H9 (cell line): Measurements from ENCODE around the gene DNASE1L1. TPM values are rescaled to one million over a fixed set of nuclear protein-coding genes. Genes with fewer than 3 reads are reported as not detected.

ENCODE experiments used
- DNase-seq: peaks from one replicate; pipeline ENCODE4 v3.0.0-alpha.2; 2017
- H2AFZ ChIP-seq: one replicate; pipeline ENCODE4 v1.6.1; 2013; ENCODE audit warnings: mild to moderate bottlenecking, low read length, control low read depth, moderate library complexity
- H2AK5ac ChIP-seq: 2 replicates; pipeline ENCODE4 v1.6.1; 2013; ENCODE audit warnings: low read length, control low read depth, mixed read lengths; ENCODE audit not compliant: insufficient read length
- H2BK120ac ChIP-seq: one replicate; pipeline ENCODE4 v1.6.1; 2013; ENCODE audit warnings: low read depth, mild to moderate bottlenecking, low read length, control low read depth, inconsistent platforms; ENCODE audit not compliant: poor library complexity, severe bottlenecking
- H2BK12ac ChIP-seq: 2 replicates; pipeline ENCODE4 v1.6.1; 2013; ENCODE audit warnings: low read length, control low read depth, mixed read lengths, low read depth; ENCODE audit not compliant: insufficient read length
- H2BK15ac ChIP-seq: 2 replicates; pipeline ENCODE4 v1.6.1; 2013; ENCODE audit warnings: low read depth, low read length, control low read depth
- H2BK20ac ChIP-seq: one replicate; pipeline ENCODE4 v1.6.1; 2013; ENCODE audit warnings: low read depth, mild to moderate bottlenecking, low read length, control low read depth, inconsistent platforms; ENCODE audit not compliant: poor library complexity, severe bottlenecking
- H2BK5ac ChIP-seq: 2 replicates; pipeline ENCODE4 v1.6.1; 2013; ENCODE audit warnings: low read length, control low read depth, mixed read lengths; ENCODE audit not compliant: insufficient read length
- H3K14ac ChIP-seq: 2 replicates; pipeline ENCODE4 v1.6.1; 2013; ENCODE audit warnings: low read length, control low read depth; ENCODE audit not compliant: insufficient read depth
- H3K18ac ChIP-seq: 2 replicates; pipeline ENCODE4 v1.6.1; 2013; ENCODE audit warnings: low read depth, mild to moderate bottlenecking, mixed read lengths, low read length, control low read depth; ENCODE audit not compliant: insufficient read length
- H3K23ac ChIP-seq: 2 replicates; pipeline ENCODE4 v1.6.1; 2013; ENCODE audit warnings: low read length, control low read depth, mixed read lengths, low read depth; ENCODE audit not compliant: insufficient read length
- H3K23me2 ChIP-seq: 2 replicates; pipeline ENCODE4 v1.6.1; 2013; ENCODE audit warnings: low read depth, mild to moderate bottlenecking, mixed read lengths, low read length, control low read depth; ENCODE audit not compliant: insufficient read length, poor library complexity, severe bottlenecking
- H3K27ac ChIP-seq: 2 replicates; pipeline ENCODE4 v1.5.1; 2013; ENCODE audit warnings: low read length, control low read depth, mixed read lengths, low read depth; ENCODE audit not compliant: insufficient read length
- H3K27me3 ChIP-seq: 2 replicates; pipeline ENCODE4 v1.6.1; 2013; ENCODE audit warnings: low read length, control low read depth, inconsistent platforms; ENCODE audit not compliant: insufficient read depth
- H3K4ac ChIP-seq: 2 replicates; pipeline ENCODE4 v1.6.1; 2013; ENCODE audit warnings: low read depth, mild to moderate bottlenecking, control low read depth, inconsistent platforms, low read length, moderate library complexity
- H3K4me1 ChIP-seq: 2 replicates; pipeline ENCODE4 v1.6.1; 2013; ENCODE audit warnings: low read length, control low read depth, inconsistent platforms; ENCODE audit not compliant: insufficient read depth
- H3K4me2 ChIP-seq: 2 replicates; pipeline ENCODE4 v1.6.1; 2013; ENCODE audit warnings: low read length, control low read depth, mixed read lengths; ENCODE audit not compliant: insufficient read length, insufficient read depth
- H3K56ac ChIP-seq: 2 replicates; pipeline ENCODE4 v1.6.1; 2013; ENCODE audit warnings: low read depth, mild to moderate bottlenecking, mixed read lengths, low read length, control low read depth; ENCODE audit not compliant: insufficient read length
- H3K79me1 ChIP-seq: 2 replicates; pipeline ENCODE4 v1.6.1; 2013; ENCODE audit warnings: low read depth, mild to moderate bottlenecking, moderate library complexity, low read length, control low read depth, inconsistent platforms; ENCODE audit not compliant: insufficient read depth, poor library complexity, severe bottlenecking
- H3K79me2 ChIP-seq: 2 replicates; pipeline ENCODE4 v1.6.1; 2013; ENCODE audit warnings: low read length, control low read depth, inconsistent platforms; ENCODE audit not compliant: insufficient read depth
- H3K9ac ChIP-seq: 2 replicates; pipeline ENCODE4 v1.6.1; 2013; ENCODE audit warnings: low read length, control low read depth, mixed read lengths; ENCODE audit not compliant: insufficient read length; ENCODE audit errors: extremely low read depth
- H3K9me3 ChIP-seq: one replicate; pipeline ENCODE4 v1.6.1; 2013; ENCODE audit warnings: low read depth, low read length, inconsistent platforms; ENCODE audit not compliant: control insufficient read depth
- H3T11ph ChIP-seq: one replicate; pipeline ENCODE4 v1.6.1; 2013; ENCODE audit warnings: mild to moderate bottlenecking, low read length, control low read depth, inconsistent platforms
- H4K20me1 ChIP-seq: one replicate; pipeline ENCODE4 v1.6.1; 2013; ENCODE audit not compliant: control insufficient read depth, insufficient read length, insufficient read depth
- H4K5ac ChIP-seq: 2 replicates; pipeline ENCODE4 v1.6.1; 2013; ENCODE audit warnings: low read depth, mild to moderate bottlenecking, mixed read lengths, low read length, control low read depth; ENCODE audit not compliant: insufficient read length
- H4K8ac ChIP-seq: replicated peaks from 2 replicates; pipeline ENCODE4 v1.6.1; 2013; ENCODE audit warnings: low read length, control low read depth, mixed read lengths, low read depth; ENCODE audit not compliant: insufficient read length
- H4K91ac ChIP-seq: 2 replicates; pipeline ENCODE4 v1.6.1; 2013; ENCODE audit warnings: low read depth, mild to moderate bottlenecking, moderate library complexity, mixed read lengths, low read length, control low read depth; ENCODE audit not compliant: insufficient read length
- H3K27ac Mint-ChIP-seq, 3 experiments: 2 replicates in 2 of 3; 3 replicates in 1 of 3; pipeline ENCODE4 v1.8.0; 2020 to 2021; ENCODE audit warnings: mixed read lengths in 3 of 3, mild to moderate bottlenecking in 1 of 3, moderate library complexity in 1 of 3
- H3K27me3 Mint-ChIP-seq: 2 replicates; pipeline ENCODE4 v1.8.0; 2021; ENCODE audit warnings: low read depth, mild to moderate bottlenecking, moderate library complexity, mixed read lengths
- H3K36me3 Mint-ChIP-seq, 3 experiments: 2 replicates in 2 of 3; 3 replicates in 1 of 3; pipeline ENCODE4 v1.8.0; 2020 to 2021; ENCODE audit warnings: low read depth in 3 of 3, mixed read lengths in 3 of 3; ENCODE audit not compliant: insufficient read depth in 1 of 3
- H3K4me1 Mint-ChIP-seq, 2 experiments: 2 replicates each; pipeline ENCODE4 v1.8.0; 2020; ENCODE audit warnings: mixed read lengths in 2 of 2
- H3K4me3 Mint-ChIP-seq, 2 experiments: 2 replicates in 1 of 2; 3 replicates in 1 of 2; pipeline ENCODE4 v1.8.0; 2020 to 2021; ENCODE audit warnings: mild to moderate bottlenecking in 2 of 2, mixed read lengths in 2 of 2, moderate library complexity in 1 of 2
- H3K9me3 Mint-ChIP-seq, 2 experiments: 2 replicates in 1 of 2; 3 replicates in 1 of 2; pipeline ENCODE4 v1.8.0; 2020; ENCODE audit warnings: mild to moderate bottlenecking in 2 of 2, mixed read lengths in 2 of 2, moderate library complexity in 1 of 2
- WGBS: extraction: QIAGEN DNeasy Blood & Tissue Kit; methylation state at CpG from one replicate; pipeline ENCODE4 v1.1.7; 2013; ENCODE audit warnings: missing lambda C conversion rate, low lambda C conversion rate, mixed read lengths; ENCODE audit not compliant: insufficient read length; ENCODE audit errors: extremely low coverage; 5-methylcytosine and 5-hydroxymethylcytosine counted together
- total RNA-seq: library from RNA; stranded (reverse); gene quantifications from 2 replicates; pipeline ENCODE4 v1.2.1, GENCODE V29; 2021
- TF ChIP-seq, protein P1 (sequence below): fragments of 200-600 bp; sonication (generic); conservative IDR thresholded peaks from 3 replicates; pipeline ENCODE4 v1.8.0; 2021; ENCODE audit warnings: antibody characterized with exemption, mild to moderate bottlenecking

Gene DNASE1L1
- total RNA-seq, 1 experiment from 2014 or later = 14.5 TPM

DNA sequence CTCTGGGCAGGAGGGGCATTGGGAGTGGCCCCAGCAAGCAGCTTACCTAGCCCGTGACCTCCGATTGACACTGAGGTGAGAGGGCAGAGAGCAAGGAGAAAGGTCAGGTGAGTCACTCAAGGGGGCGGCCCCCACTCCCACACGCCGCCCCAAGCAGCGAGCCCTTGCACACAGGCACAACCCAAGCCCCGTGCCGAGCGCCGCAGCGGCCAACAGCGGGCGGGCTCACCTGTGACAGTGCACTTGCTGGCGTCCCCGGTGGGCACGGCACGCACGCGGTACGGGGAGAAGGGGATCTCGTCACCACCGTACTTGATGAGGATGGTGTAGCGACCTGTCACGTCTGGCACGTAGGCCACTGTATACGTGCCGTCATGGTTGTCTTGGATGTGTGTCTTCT, 51.8 kb downstream of the DNASE1L1 start:
- no peak overlapping the region for H3K4me2 ChIP-seq
- TF ChIP-seq, protein P1, sequence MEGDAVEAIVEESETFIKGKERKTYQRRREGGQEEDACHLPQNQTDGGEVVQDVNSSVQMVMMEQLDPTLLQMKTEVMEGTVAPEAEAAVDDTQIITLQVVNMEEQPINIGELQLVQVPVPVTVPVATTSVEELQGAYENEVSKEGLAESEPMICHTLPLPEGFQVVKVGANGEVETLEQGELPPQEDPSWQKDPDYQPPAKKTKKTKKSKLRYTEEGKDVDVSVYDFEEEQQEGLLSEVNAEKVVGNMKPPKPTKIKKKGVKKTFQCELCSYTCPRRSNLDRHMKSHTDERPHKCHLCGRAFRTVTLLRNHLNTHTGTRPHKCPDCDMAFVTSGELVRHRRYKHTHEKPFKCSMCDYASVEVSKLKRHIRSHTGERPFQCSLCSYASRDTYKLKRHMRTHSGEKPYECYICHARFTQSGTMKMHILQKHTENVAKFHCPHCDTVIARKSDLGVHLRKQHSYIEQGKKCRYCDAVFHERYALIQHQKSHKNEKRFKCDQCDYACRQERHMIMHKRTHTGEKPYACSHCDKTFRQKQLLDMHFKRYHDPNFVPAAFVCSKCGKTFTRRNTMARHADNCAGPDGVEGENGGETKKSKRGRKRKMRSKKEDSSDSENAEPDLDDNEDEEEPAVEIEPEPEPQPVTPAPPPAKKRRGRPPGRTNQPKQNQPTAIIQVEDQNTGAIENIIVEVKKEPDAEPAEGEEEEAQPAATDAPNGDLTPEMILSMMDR = no peak
- H3K9me3 ChIP-seq = peaks cover 22% of the 10 kb centered on the region
- H3K79me2 ChIP-seq = no peaks in the 10 kb centered on the region
- H3K23me2 ChIP-seq = peaks cover 3% of the 10 kb centered on the region
- Mint-ChIP-seq H3K36me3 (peaks cover 31 to 85% (median 82%) of the 10 kb centered on the region in 3 experiments), H3K4me3 (no peak overlapping the region), H3K27me3 (peaks cover 2% of the 10 kb centered on the region), H3K9me3 (peaks cover 51 to 68% of the 10 kb centered on the region in 2 experiments), H3K4me1 (no peaks in the 10 kb centered on the region), H3K27ac (0 out of 7 replicates have a peak overlapping the region, but pooled peaks of 1 of the 3 experiments have one; percentile 57)
- H2BK20ac ChIP-seq = no peak overlapping the region
- H3K27me3 ChIP-seq = no peaks in the 10 kb centered on the region
- H3K18ac ChIP-seq = no peak overlapping the region
- H2BK15ac ChIP-seq = no peak overlapping the region
- no peak overlapping the region for H3T11ph ChIP-seq
- no peak overlapping the region for H2BK120ac ChIP-seq
- H3K9ac ChIP-seq = no peak overlapping the region
- H3K79me1 ChIP-seq = no peaks in the 10 kb centered on the region
- H2BK5ac ChIP-seq = no peak overlapping the region
- H3K56ac ChIP-seq = no peak overlapping the region
- no peak overlapping the region for H2AFZ ChIP-seq
- no peak overlapping the region for H2AK5ac ChIP-seq
- no peak overlapping the region for H4K91ac ChIP-seq
- no peak overlapping the region for H4K8ac ChIP-seq
- H3K14ac ChIP-seq = no peak overlapping the region
- peaks cover 3% of the 10 kb centered on the region for H4K20me1 ChIP-seq
- no peaks in the 10 kb centered on the region for H3K4me1 ChIP-seq
- H3K23ac ChIP-seq = no peak overlapping the region
- no peak overlapping the region for H3K4ac ChIP-seq
- DNase-seq = no peak
- H3K27ac ChIP-seq = no peak overlapping the region
- no CpG with 5 or more reads among the region's 27 CpGs for WGBS
- H4K5ac ChIP-seq = no peak overlapping the region
- no peak overlapping the region for H2BK12ac ChIP-seq
